HepG2 (cell line): ENCODE measurements around the gene RAB40AL. TPM values are rescaled to one million over a fixed set of nuclear protein-coding genes. Genes with fewer than 3 reads are reported as not detected.

Source experiments
- ATAC-seq: fragments of 200-7000 bp; cut with Tn5 transposase; 3 replicates; pipeline ENCODE4 v1.9.1; 2020; ENCODE audit warnings: mild to moderate bottlenecking, moderate library complexity
- BruUV-seq: library from RNA; stranded (reverse); fragments of 400-500 nt; replicated peaks from 2 replicates; lab custom pipeline; 2021; lab: Mats Ljungman, UMichigan
- CTCF ChIA-PET: fragments of 300-600 bp; formaldehyde crosslinking; extraction: SDS; loops from one replicate; lab custom pipeline; 2021; ENCODE audit warnings: low total read pairs, inconsistent platforms, low intra/inter-chr PET ratio; lab: Yijun Ruan, JAX
- POLR2A ChIA-PET: fragments of 350-600 bp; sonication (Branson Sonifier 250); formaldehyde crosslinking; loops from one replicate; lab custom pipeline; 2020; ENCODE audit warnings: antibody characterized with exemption, inconsistent platforms; lab: Yijun Ruan, JAX
- DNase-seq: peaks from one replicate; pipeline ENCODE4 v3.0.0-alpha.2; 2015; ENCODE audit warnings: low spot score
- FAIRE-seq: peaks from 3 replicates; lab custom pipeline; 2011; peaks lifted over from hg19 to GRCh38; lab: Jason Lieb, UNC
- H2AFZ ChIP-seq: one replicate; pipeline ENCODE4 v1.6.1; 2011; ENCODE audit warnings: low read length, inconsistent platforms
- H3K27ac ChIP-seq: fragments of 300-600 bp; 3 replicates; pipeline ENCODE4 v1.8.0; 2011; ENCODE audit warnings: mixed run types, mild to moderate bottlenecking, mixed read lengths, low read length, inconsistent platforms; ENCODE audit not compliant: insufficient read depth; ENCODE audit errors: extremely low read length
- H3K27me3 ChIP-seq, 2 experiments: fragments of 200-600 bp in 1 of 2; 2 replicates in 1 of 2; 3 replicates in 1 of 2; pipeline versions ENCODE4 v1.6.0 to v1.8.0; 2011; ENCODE audit warnings: low read length in 2 of 2, mild to moderate bottlenecking in 2 of 2, moderate library complexity in 2 of 2, inconsistent platforms in 1 of 2; ENCODE audit not compliant: insufficient read depth in 2 of 2, control insufficient read depth in 1 of 2
- H3K36me3 ChIP-seq, 2 experiments: fragments of 200-600 bp in 1 of 2; replicated peaks in 1 of 2; 2 replicates in 1 of 2; 3 replicates in 1 of 2; pipeline versions ENCODE4 v1.5.1 to v1.8.0; 2011; ENCODE audit warnings: low read length in 2 of 2, inconsistent platforms in 1 of 2; ENCODE audit not compliant: insufficient read depth in 2 of 2, control insufficient read depth in 1 of 2
- H3K4me1 ChIP-seq: 2 replicates; pipeline ENCODE4 v1.5.1; 2012; ENCODE audit warnings: low read length, inconsistent platforms; ENCODE audit not compliant: insufficient read depth
- H3K4me2 ChIP-seq: 2 replicates; pipeline ENCODE4 v1.6.0; 2011; ENCODE audit warnings: low read depth, low read length, inconsistent platforms
- H3K4me3 ChIP-seq, 3 experiments: fragments of 200-600 bp in 1 of 3; sonication (generic), shearing (Covaris generic) in 1 of 3; replicated peaks in 1 of 3; 2 replicates each; pipeline ENCODE4 v1.5.1; 2011 to 2016; ENCODE audit warnings: low read length in 3 of 3, inconsistent platforms in 2 of 3, low read depth in 2 of 3, mild to moderate bottlenecking in 2 of 3, control low read depth in 1 of 3, mixed read lengths in 1 of 3; ENCODE audit not compliant: insufficient read depth in 1 of 3
- H3K79me2 ChIP-seq: one replicate; pipeline ENCODE4 v1.6.1; 2011; ENCODE audit warnings: low read length, inconsistent platforms; ENCODE audit not compliant: insufficient read depth
- H3K9ac ChIP-seq: 2 replicates; pipeline ENCODE4 v1.6.0; 2011; ENCODE audit warnings: mild to moderate bottlenecking, low read depth, low read length, inconsistent platforms; ENCODE audit not compliant: insufficient read depth
- H3K9me3 ChIP-seq: 2 replicates; pipeline ENCODE4 v1.5.1; 2012; ENCODE audit warnings: mild to moderate bottlenecking, low read length
- H4K20me1 ChIP-seq: 2 replicates; pipeline ENCODE4 v1.6.0; 2011; ENCODE audit warnings: inconsistent platforms, mild to moderate bottlenecking, low read length, moderate library complexity; ENCODE audit not compliant: insufficient read depth
- ATF7 ChIP-seq, 2 experiments: fragments of 450-650 bp in 1 of 2; sonication (generic) in 1 of 2; formaldehyde crosslinking in 1 of 2; IDR thresholded peaks; 2 replicates each; pipeline versions ENCODE4 v1.4.0 to v1.6.1; 2016 to 2020; ENCODE audit warnings: antibody characterized with exemption in 1 of 2, mild to moderate bottlenecking in 1 of 2, missing genetic modification reagents in 1 of 2
- EZH2 ChIP-seq: conservative IDR thresholded peaks from 2 replicates; pipeline ENCODE4 v1.6.1; 2012; ENCODE audit warnings: mild to moderate bottlenecking, low read depth, low read length, moderate library complexity
- GMEB2 ChIP-seq: IDR thresholded peaks from 2 replicates; pipeline ENCODE4 v1.6.1; 2016; ENCODE audit warnings: missing biosample characterization, missing genetic modification reagents, low read depth
- HIVEP1 ChIP-seq: sonication (generic); formaldehyde crosslinking; IDR thresholded peaks from 2 replicates; pipeline ENCODE4 v1.4.0; 2020; ENCODE audit warnings: mild to moderate bottlenecking, missing genetic modification reagents
- HNRNPLL ChIP-seq: fragments of 200-400 bp; formaldehyde crosslinking; IDR thresholded peaks from 2 replicates; pipeline ENCODE4 v1.6.1; 2017; ENCODE audit warnings: mild to moderate bottlenecking, low read depth, low read length; ENCODE audit not compliant: poor library complexity, severe bottlenecking
- NFIB ChIP-seq: sonication (generic); formaldehyde crosslinking; IDR thresholded peaks from 2 replicates; pipeline ENCODE4 v1.9.0; 2021; ENCODE audit warnings: missing genetic modification reagents, mild to moderate bottlenecking, borderline replicate concordance
- RAD21 ChIP-seq: fragments of 450-650 bp; formaldehyde crosslinking; IDR thresholded peaks from 2 replicates; pipeline ENCODE4 v1.5.0; 2020; ENCODE audit warnings: mild to moderate bottlenecking
- SNRNP70 ChIP-seq: fragments of 200-400 bp; formaldehyde crosslinking; IDR thresholded peaks from 2 replicates; pipeline ENCODE4 v1.6.1; 2017; ENCODE audit warnings: mild to moderate bottlenecking, low read depth, low read length, moderate library complexity
- THRA ChIP-seq: sonication (generic); formaldehyde crosslinking; IDR thresholded peaks from 2 replicates; pipeline ENCODE4 v1.4.0; 2020; ENCODE audit warnings: missing genetic modification reagents, borderline replicate concordance
- ZBTB39 ChIP-seq: sonication (generic); formaldehyde crosslinking; IDR thresholded peaks from 2 replicates; pipeline ENCODE4 v1.5.0; 2020; ENCODE audit warnings: missing genetic modification reagents
- ZNF83 ChIP-seq: sonication (generic); formaldehyde crosslinking; IDR thresholded peaks from 2 replicates; pipeline ENCODE4 v1.4.0; 2020; ENCODE audit warnings: missing genetic modification reagents, mild to moderate bottlenecking, borderline replicate concordance
- WGBS: methylation state at CpG from one replicate; pipeline ENCODE4 v1.1.6; 2017; ENCODE audit warnings: low lambda C conversion rate; 5-methylcytosine and 5-hydroxymethylcytosine counted together
- in situ Hi-C: cut with HindIII; loops from 2 replicates; pipeline ENCODE4 v1.10.0; 2017; ENCODE audit warnings: low pct_unique_long_range_greater_than_20kb; ENCODE audit not compliant: extremely low pct_ligation_motif_present
- intact Hi-C: fragments of 100-400 bp; cut with micrococcal nuclease; formaldehyde crosslinking; loops from one replicate; pipeline ENCODE4 v1.10.0; 2022; ENCODE audit not compliant: unreplicated experiment
- polyA plus RNA-seq, 8 experiments: library from polyadenylated mRNA; depleted of rRNA in 3 of 8; stranded (reverse) in 7 of 8; unstranded in 1 of 8; fragments of >200 nt; fragmentation: Illumina TruSeq in 4 of 8; extraction: Trizol in 4 of 8; gene quantifications; 2 replicates each; pipeline versions ENCODE4 v1.2.1 to v1.2.3, GENCODE V29; 2011 to 2016; ENCODE audit warnings: low read depth in 4 of 8, missing spikeins in 1 of 8, mixed read lengths in 1 of 8; ENCODE audit not compliant: insufficient read depth in 1 of 8
- total RNA-seq, 5 experiments: library from RNA; depleted of rRNA; stranded (reverse); fragments of >200 nt; fragmentation: Illumina TruSeq; extraction: Trizol; gene quantifications; 2 replicates each; pipeline ENCODE4 v1.2.3, GENCODE V29; 2016; ENCODE audit warnings: low read depth in 1 of 5
- TF ChIP-seq, protein P1 (sequence below): sonication (generic); formaldehyde crosslinking; IDR thresholded peaks from 2 replicates; pipeline ENCODE4 v1.5.0; 2020; ENCODE audit warnings: mild to moderate bottlenecking, missing genetic modification reagents, moderate library complexity
- TF ChIP-seq, protein P2 (sequence below): sonication (generic); formaldehyde crosslinking; IDR thresholded peaks from 2 replicates; pipeline ENCODE4 v1.8.1; 2023; ENCODE audit warnings: missing genetic modification reagents, inconsistent platforms, borderline replicate concordance

The RAB40AL gene
- total and polyA plus RNA-seq, 2 of the 13 experiments (the other 11 are each of a cell fraction or from before 2014, with no cell fraction given) = 0.08 to 0.40 TPM

- no peak for TF ChIP-seq THRA (CRISPR knock-in tag)
- TF ChIP-seq ATF7 (IDR thresholded peaks at IDR 0.05) = no peak
- TF ChIP-seq ATF7 (CRISPR knock-in tag; IDR thresholded peaks at IDR 0.05) = no peak
- no peak for TF ChIP-seq RAD21 (CRISPR knock-in tag)
- TF ChIP-seq NFIB (CRISPR knock-in tag) = no peak
- TF ChIP-seq, protein P1, sequence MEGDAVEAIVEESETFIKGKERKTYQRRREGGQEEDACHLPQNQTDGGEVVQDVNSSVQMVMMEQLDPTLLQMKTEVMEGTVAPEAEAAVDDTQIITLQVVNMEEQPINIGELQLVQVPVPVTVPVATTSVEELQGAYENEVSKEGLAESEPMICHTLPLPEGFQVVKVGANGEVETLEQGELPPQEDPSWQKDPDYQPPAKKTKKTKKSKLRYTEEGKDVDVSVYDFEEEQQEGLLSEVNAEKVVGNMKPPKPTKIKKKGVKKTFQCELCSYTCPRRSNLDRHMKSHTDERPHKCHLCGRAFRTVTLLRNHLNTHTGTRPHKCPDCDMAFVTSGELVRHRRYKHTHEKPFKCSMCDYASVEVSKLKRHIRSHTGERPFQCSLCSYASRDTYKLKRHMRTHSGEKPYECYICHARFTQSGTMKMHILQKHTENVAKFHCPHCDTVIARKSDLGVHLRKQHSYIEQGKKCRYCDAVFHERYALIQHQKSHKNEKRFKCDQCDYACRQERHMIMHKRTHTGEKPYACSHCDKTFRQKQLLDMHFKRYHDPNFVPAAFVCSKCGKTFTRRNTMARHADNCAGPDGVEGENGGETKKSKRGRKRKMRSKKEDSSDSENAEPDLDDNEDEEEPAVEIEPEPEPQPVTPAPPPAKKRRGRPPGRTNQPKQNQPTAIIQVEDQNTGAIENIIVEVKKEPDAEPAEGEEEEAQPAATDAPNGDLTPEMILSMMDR (CRISPR knock-in tag) = no peak
These were observed 39.2 kb downstream of the RAB40AL start (continued) for GRCh38 chrX:102976286-102976685.

- ChIA-PET POLR2A (no interaction called here), CTCF (no interaction called here)
- H2AFZ ChIP-seq = no peak overlapping the region
- BruUV-seq = no TSS peak
- no peaks in the 10 kb centered on the region for H3K36me3 ChIP-seq
- ATAC-seq (no peak), DNase-seq (no peak), FAIRE-seq (no peak)
- intact Hi-C loops (no loop called here), in situ Hi-C loops (no loop called here)
- no peak overlapping the region for H3K9ac ChIP-seq
- no peaks in the 10 kb centered on the region for H3K79me2 ChIP-seq
- WGBS = 0% methylated on average over 1 of the region's 4 CpGs
- H3K4me2 ChIP-seq = no peak overlapping the region
- H3K4me1 ChIP-seq = no peaks in the 10 kb centered on the region
- no peaks in the 10 kb centered on the region for H3K27me3 ChIP-seq
- no peaks in the 10 kb centered on the region for H4K20me1 ChIP-seq
- H3K9me3 ChIP-seq = no peaks in the 10 kb centered on the region; the same call in 1 of the 2 replicates
- no peak overlapping the region for H3K4me3 ChIP-seq
- no peak overlapping the region for H3K27ac ChIP-seq
- TF ChIP-seq HIVEP1 = no peak
- TF ChIP-seq ZNF83 (CRISPR knock-in tag) = no peak
- TF ChIP-seq SNRNP70 = no peak
- TF ChIP-seq ZBTB39 (CRISPR knock-in tag) = no peak
- TF ChIP-seq, protein P2, sequence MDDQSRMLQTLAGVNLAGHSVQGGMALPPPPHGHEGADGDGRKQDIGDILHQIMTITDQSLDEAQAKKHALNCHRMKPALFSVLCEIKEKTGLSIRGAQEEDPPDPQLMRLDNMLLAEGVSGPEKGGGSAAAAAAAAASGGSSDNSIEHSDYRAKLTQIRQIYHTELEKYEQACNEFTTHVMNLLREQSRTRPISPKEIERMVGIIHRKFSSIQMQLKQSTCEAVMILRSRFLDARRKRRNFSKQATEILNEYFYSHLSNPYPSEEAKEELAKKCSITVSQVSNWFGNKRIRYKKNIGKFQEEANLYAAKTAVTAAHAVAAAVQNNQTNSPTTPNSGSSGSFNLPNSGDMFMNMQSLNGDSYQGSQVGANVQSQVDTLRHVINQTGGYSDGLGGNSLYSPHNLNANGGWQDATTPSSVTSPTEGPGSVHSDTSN = no peak
- no peak for TF ChIP-seq EZH2
- no peak for TF ChIP-seq HNRNPLL
- TF ChIP-seq GMEB2 (CRISPR knock-in tag) = no peak
These were observed 39.9 kb downstream of the RAB40AL start for GRCh38 chrX:102976793-102977495.
